ENCODE data around the gene BRI3. TPM values are rescaled to one million over a fixed set of nuclear protein-coding genes. Genes with fewer than 3 reads are reported as not detected.
A peak's percentile ranks its signal among the peaks of the same experiment; 100 is the strongest.

The BRI3 gene
- total RNA-seq, 1 experiment from 2014 or later = 102 TPM

DNA sequence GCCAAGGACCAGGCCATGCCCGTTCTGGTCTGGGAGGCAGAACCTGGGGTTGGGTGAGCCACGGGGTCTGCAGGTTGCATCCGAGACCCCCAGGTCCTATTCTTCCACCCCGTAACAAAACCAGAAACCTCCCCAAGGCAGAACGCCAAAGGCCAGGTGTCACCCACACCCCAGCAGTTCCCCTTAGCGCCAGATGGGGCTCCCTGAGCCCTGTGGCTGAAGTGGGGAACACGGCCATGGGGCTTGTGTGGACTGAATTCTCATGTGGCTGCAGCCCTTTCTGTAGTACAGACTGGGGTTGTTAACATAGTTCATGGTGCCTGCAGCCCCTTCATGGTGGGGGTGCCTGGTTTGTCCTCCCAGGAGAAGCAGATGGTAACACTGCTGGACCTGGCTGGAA lies 10.2 kb downstream of the BRI3 start:
- H3K9me2 ChIP-seq (ENCODE audit: insufficient read depth) = no peaks in the 10 kb centered on the region
- ATAC-seq (no peak), DNase-seq (ENCODE audit: low read depth, low spot score) (no peak)
- H3K27ac ChIP-seq (ENCODE audit: low read depth, low read length) = no peak overlapping the region
- peaks cover 10 to 32% of the 10 kb centered on the region in 2 experiments; a peak in 3 of 4 replicates for H3K36me3 ChIP-seq (ENCODE audit: control insufficient read depth in 1 of 2, insufficient read depth in 2 of 2, low read length in 2 of 2)
- no peaks in the 10 kb centered on the region for H3K27me3 ChIP-seq (ENCODE audit: insufficient read depth, low read length)
- H3K9ac ChIP-seq (ENCODE audit: low read length) = no peak overlapping the region
- intact Hi-C loops (cut with micrococcal nuclease) = no loop called here
- CTCF ChIA-PET = no interaction called here
- TF ChIP-seq POLR2AphosphoS5 (IDR thresholded peaks at IDR 0.05; ENCODE audit: low read depth, low read length) (peak; percentile 17), CTCF (IDR thresholded peaks at IDR 0.05 in 2 of 3, conservative IDR thresholded peaks at IDR 0.05 in 1 of 3; ENCODE audit: borderline replicate concordance in 1 of 3, insufficient read depth in 1 of 3, low read depth in 2 of 3, low read length in 2 of 3) (peak in 2 of 3 experiments; percentile 26 to 28; a peak in 4 of 6 replicates), REST (IDR thresholded peaks at IDR 0.05; ENCODE audit: low read depth) (no peak), ZNF274 (IDR thresholded peaks at IDR 0.05; ENCODE audit: low read depth, low read length) (no peak), RAD21 (IDR thresholded peaks at IDR 0.05; ENCODE audit: low read depth) (no peak), SP1 (IDR thresholded peaks at IDR 0.05; ENCODE audit: low read depth) (no peak)
- H2AFZ ChIP-seq (ENCODE audit: low read depth, low read length, poor library complexity, severe bottlenecking) = no peak overlapping the region
- no TSS peak for BruUV-seq (replicated peaks)
- peaks cover 3% of the 10 kb centered on the region; the same call in 1 of the 2 replicates for H4K20me1 ChIP-seq (ENCODE audit: insufficient read depth)
- no peak overlapping the region for H3K4me3 ChIP-seq (replicated peaks in 1 of 2; ENCODE audit: low read depth in 1 of 2, low read length in 2 of 2)
- POLR2A ChIA-PET = no interaction called here
- H3K4me2 ChIP-seq (ENCODE audit: low read length) = no peak overlapping the region
- RAD21 ChIA-PET (ENCODE audit: low non-redundant PET in 1 of 2, low total read pairs in 2 of 2, uncharacterized antibody in 2 of 2, unreplicated experiment in 2 of 2) = no interaction called here
- no peaks in the 10 kb centered on the region for H3K9me3 ChIP-seq (ENCODE audit: control insufficient read depth in 1 of 2, insufficient read depth in 1 of 2, low read depth in 1 of 2, low read length in 2 of 2)
- H3K4me1 ChIP-seq (ENCODE audit: control insufficient read depth in 1 of 2, insufficient read depth in 2 of 2, low read length in 2 of 2) = peaks cover 11 to 37% of the 10 kb centered on the region in 2 experiments
- H3K79me2 ChIP-seq (ENCODE audit: insufficient read depth, low read length) = peaks cover 78% of the 10 kb centered on the region

Data from HCT116 (cell line).